Kidney capillary endothelial cell (primary cell): ENCODE results near the gene PRXL2B.

Source experiments
- DNase-seq: peaks from one replicate; pipeline ENCODE4 v3.0.0-alpha.2; 2018; ENCODE audit warnings: low spot score

PRXL2B gene

DNA sequence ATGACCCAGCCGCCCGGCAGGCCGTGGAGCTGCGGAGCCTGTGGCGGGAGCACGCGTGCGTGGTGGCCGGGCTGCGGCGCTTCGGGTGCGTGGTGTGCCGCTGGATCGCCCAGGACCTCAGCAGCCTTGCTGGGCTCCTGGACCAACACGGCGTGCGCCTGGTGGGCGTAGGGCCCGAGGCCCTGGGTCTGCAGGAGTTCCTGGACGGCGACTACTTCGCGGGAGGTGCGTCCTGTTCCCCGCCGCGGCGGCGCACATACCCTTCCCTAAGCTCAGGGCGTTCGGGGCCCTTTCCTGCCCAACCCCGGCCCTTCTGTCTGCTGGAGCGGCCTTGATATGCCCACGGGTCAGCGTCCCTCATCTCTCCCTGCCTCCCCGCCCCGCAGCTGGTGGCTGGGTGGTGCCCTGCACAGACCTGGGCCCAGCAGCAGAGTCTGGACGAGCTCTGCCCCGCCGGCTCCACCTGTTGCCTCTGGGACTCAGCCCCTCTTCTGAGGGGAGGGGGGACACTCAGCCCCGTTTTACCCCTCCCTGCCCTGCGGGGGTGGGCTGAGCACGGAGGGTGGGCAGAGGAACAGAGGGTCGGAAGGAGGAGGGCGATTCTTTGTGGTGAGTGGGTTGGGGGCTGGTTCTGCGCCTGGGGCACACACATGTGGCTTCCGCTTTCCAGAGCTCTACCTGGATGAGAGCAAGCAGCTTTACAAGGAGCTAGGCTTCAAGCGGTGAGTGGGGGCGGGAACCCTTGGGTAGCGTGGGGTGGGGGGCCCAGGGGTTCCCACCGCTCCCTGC is 688 bp downstream of the PRXL2B start:
- DNase-seq: peak; percentile 20

DNA sequence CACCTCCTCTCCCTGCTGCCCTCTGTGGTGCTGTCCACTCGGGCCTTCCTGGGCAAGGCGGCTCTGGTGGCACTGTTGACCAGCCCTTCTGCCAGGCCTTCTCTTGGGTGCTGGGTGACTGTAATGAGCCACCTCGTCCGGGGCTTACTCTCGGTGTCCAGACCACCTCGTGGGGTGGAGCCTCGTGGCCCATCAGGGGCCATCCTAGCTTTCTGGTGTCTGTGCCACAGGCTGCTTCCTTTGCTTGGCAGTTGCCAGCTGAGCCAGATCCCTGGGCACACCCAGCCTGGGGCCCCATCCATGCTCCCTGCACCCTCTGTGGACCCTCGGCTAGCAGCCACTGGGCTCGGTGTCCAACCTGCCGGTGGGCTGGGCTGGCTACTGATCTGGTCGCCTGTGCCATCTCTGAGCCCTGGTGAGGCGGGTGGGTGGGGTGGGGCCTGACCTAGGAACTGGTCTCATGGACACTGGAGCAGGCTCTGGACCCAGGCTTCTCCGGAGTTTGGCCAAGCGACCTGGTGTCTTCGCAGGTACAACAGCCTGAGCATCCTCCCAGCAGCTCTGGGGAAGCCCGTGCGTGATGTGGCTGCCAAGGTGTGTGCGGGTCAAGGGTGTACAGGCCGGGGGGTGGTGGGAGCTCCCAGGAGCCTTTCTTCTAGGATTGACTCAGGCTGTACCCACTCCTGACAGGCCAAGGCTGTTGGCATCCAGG is 1.4 kb downstream of the PRXL2B start:
- DNase-seq: no peak

DNA sequence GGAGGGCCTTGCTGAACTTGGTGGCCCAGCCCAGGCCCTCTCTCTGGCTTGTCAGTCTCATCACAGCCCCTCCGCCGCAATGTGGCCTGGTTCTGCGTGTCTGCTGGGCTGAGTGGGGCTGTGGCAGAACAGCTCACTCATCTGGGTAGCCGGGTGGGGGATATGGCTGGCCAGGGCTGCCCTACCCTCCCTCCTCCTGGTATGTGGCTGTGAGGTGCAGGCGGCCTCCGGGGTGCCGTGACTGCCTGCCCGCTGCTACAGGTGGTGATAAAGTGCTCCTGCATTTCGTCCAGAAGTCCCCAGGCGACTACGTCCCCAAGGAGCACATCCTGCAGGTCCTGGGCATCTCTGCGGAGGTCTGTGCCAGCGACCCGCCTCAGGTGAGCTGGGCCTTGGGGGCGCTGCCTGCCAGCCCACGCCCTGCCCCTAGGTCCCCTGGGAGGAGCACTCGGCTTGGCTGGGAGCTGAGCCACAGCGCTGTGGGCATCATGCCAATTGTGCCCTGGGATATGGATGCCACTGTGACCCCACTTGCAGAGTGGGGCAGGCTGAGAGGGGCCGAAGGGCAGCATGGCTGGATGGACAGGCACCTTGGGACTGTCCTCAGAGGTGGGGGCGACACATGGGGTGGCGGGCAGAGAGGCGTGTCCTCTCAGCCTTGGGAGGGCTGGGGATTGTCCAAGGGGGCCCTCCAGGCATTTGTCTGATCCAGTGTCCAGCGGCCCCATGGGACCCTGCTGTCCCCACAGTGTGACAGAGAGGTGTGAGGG is 2.3 kb downstream of the PRXL2B start:
- no peak for DNase-seq

DNA sequence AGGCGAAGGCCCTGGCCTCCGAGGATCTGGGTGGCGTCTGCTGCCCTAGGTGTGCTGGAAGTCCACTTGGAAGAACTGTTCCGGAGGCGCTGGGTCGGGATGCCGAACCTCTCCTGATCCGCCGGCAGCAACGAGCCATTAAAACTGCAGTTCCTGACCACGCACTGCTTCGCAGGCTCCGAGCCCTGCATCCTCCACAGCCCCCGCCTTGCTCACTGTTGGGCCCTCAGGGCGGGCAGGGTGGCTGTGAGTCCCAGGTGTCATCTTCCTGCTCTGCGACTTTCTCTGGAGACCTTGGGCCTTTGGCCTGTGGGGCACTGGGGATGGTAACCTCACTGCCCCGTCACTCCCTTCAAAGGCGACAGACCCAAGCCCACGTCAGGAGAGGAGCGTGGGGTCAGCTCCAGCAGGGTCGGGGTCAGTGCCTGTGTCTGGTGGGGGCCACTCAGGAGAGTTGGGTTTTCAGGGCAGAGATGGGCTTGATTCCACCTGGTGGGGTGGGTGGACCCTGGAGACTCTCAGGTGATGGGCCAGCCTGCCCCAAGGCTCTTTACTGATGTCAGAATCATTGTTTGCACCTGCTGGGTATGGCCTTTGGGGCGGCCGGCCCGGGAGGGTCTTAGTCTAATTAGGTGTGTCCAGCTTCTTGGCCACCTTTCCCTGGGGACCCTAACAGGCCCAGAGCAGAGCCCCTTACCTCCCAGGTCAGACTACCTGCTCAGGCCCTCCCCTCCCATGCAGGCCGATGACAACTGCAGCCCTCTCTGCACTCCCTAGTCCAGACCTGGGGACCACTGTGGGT is 3.1 kb downstream of the PRXL2B start:
- DNase-seq: no peak

DNA sequence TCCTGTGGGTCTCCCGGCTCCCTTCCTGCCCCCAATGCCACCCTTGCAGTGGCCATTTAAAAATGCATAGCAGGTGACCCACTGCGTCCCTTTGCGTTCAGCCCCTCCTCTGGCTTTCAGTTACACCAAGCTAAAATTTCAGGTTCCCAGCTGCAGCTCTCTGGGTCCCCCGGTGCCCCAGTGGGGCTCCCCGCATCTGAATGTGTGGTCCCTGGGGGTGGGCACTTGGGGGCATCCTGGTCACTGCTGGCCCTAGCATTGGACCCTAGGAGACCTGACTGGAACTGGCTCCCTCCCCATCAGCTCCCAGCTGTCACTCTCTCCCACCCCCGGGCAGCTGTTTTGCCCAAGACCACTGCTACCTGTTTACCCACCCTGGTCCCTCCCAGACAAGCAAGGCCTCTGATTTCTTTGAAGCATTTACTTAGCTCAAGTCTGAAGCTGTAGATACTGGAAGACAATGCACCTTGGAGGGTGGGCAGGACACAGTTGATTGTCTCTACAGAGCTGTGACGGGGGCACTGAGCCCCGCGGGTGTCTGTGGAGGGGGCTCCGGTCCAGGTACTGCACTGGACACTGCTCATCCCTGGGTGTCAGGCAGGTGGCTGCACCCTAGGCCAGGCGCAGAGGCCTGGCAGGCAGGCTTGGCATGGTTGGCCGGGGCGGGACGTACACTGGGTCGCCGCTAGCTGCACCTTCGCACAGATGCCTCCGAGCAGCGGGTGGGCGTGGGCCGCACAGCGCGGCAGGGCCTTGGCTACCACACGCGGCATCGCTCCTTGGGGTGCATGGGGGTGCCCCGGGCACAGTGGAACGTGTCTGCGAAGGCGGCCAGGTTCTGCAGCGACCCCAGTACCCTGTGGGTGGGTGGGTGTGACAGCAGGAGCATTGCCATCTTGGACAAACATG is 3.9 kb downstream of the PRXL2B start:
- DNase-seq: no peak

DNA sequence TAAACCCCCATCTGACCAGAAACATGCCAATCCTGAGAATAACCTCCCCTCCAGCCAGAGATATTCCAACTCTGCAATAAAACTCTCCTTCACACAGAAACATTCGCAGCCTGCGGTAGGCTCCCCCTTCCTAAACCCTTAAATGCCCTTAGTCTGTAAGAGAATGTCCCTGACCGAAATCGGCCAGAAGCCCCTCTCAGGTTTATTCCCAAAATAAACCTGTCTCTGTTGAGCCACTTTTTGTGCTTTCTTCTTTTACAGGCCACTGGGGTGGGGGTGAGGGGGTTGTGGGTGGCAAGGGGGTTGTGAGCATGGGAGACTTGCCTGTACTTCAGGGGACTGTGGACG is 4.6 kb downstream of the PRXL2B start:
- no peak for DNase-seq

DNA sequence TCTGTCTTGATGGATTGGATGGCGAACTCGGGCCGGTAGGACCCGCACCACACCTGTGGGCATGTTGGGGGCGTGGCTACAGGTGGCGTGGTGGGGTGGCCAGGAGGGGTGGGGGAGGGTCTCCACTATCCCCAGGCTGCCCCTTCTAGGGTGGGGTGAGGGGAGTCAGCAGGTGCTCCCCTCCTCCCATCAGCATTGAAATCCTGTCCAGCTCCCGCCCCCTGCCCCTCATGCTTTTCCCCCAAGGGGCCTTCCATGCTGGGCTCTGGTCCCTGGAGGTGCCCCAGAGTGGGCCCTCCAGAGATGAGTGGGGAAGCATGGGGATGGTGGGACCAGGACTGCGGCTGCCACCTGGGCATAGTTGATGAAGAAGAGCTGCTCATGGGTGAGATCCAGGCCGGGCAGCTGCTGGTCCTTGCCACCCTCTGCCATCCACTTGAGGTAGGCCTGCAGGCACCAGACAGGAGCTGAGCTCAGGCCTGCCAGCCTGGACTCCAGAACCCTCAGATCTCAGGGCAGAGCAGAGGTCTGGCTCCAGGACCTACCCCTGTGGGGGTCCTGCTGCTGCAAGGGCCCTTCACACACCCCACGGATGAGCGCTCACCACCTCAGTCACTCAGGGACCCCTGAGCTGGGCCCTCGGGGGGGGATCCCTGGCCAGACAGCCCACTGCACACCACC is 5.1 kb downstream of the PRXL2B start:
- no peak for DNase-seq

DNA sequence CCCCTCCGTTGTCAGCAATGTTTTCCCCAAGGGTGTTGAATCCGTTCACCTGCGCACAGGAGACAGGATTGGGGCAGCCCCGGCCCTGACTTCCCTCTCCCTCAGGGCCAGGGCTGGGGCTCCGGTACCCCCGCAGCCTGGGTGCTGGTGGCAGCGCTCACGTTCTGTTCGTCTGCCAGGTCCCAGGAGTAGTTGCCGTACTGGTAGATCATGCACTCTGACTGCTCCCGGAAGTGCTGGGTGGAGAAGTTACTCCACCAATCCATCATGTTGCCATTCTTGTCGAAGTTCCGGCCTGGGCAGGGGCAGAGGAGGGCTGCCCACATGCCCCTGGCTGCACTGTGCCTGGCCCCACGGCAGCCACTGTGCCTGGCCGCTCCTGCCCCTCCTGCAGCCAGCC is 6.1 kb downstream of the PRXL2B start:
- DNase-seq: no peak

DNA sequence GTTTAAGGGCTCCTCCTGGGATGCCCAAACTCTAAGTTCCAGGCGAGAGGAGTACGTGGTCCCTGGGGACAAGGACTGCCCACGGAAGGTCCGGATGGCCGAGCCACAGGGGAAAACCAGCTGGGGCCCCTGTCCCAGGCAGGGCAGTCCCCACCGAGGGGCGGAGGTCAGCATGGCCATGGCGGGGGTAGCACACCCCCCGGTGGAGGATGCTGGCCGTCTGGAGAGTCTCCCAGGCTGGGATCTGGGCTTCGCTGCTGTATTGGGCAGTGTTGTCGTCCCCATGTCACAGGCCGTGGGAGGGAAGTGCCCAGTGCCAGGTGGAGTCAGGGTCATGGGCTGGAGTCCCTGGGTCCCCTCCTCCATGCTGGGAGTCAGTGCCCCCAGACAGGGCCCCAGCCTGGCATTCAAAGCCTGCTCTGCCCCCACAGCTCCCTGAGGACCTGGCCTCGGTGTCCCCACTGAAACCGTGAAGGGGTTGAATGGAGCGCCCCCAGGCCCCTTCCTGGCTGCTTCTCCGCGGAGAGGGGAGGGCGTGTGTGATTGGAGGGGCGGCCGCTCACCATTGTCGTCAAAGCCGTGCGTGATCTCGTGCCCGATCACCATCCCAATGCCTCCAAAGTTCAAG is 6.8 kb downstream of the PRXL2B start:
- no peak for DNase-seq

DNA sequence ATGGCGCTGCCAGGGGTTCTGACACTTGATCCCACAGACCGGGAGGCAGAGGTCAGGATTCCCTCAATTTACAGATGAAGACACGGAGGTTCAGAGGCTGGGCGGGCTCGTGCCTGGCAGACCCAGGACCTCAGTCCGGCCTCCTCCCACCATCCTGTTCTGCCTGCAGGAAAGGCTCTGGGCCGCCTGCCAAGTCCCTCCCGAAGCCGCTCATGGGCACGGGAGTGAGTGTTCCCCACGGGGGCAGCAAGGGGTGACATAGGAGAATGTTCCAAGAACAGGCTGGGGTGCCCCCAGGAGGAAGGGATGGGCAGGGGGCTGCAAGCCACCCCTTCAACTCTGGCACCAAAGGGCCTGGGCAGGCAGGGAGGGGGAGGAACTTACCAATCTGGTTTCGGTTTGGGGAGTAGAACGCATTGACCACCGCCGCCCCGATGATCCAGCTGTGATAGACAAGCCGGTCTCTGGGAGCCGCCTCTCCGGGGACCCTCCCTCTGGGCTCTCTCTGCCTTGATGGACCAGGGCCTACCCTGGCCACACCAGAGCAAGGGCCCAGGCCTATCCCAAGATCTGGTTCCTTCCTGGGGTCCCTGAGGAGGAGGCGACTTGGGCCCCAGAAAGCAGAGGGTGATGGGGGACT is 7.5 kb downstream of the PRXL2B start:
- peak; percentile 33 for DNase-seq

DNA sequence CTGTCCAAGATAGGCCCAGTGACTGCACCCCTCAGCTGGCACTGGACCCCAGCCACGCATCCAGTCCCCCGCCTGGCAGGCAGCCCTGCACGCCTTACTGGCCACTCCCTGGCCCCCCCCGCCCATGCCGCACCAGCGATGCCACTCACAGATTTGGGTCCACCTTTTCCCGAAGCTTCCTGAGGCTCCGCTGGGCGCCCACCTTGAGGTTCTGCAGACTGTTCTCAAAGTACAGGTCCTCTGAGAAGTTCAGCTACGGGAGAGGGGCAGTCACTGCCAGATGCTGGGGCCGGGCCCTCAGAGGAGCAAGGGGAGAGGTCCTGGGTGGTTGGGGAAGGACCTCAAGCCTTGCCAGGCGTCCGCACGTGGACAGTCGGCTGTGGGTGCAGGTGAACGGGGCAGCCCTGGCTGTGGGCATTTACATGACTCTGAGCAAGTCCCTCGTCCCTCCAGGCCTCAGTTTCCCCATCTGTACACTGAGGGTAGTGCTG is 8.1 kb downstream of the PRXL2B start:
- no peak for DNase-seq

DNA sequence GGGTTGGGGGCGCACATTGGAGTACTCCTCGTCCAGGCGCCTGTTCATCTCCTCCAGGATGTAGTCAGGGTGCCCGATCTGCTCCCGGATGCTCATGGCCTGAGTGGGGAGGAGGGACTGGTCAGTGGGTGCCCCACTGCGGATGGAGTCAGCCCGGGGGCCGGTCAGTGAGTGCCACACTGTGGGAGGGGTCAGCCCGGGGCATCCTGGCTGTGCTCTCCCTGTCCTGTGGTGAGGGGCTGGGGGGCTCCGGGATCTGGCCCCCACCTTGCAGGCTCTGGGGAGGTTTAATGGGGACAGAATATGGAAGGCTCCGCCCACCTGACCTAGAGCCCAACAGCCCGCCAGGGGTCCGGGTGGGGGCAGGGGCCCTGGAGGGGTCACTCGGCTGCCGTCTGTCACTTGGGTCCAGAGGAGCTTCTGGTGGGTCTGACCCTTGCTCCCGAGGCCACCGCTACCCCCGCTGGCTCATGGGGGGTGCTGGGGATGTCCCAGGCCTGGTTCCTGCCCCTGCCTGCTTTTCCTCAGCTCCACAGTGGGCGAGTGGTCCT is 8.8 kb downstream of the PRXL2B start:
- no peak for DNase-seq

DNA sequence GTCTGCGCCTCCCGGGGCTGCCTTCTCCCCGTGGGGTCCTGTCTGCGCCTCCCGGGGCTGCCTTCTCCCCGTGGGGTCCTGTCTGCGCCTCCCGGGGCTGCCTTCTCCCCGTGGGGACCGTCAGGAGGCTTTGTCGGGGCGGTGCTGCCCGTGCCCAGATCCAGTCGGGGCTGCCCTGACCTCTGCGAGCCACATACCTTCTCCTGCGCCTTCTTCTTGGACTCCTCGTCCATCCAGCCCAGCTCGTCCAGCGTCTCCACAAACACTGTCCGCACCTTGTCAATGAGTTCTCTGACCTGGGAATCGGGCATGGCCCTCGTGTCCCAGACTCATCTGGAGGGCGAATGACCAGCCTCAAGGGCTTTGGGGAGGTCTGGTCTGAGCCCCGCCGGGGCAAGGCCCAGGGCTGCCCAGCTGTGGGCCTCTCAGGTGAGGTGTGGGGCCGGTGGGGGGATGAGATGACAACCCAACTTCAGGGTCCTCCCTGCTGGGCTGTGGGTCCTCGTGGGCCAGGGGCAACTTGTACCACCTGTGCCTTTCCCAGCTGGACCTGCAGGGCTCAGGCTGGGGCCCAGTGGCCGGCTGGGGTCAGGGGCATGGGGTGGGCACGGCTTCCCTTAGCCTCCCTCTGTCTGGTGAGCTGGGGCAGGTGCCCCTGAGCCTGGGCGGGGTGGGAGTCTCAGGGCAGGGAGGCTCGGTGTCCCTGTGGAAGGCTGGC is 9.4 kb downstream of the PRXL2B start:
- no peak for DNase-seq

DNA sequence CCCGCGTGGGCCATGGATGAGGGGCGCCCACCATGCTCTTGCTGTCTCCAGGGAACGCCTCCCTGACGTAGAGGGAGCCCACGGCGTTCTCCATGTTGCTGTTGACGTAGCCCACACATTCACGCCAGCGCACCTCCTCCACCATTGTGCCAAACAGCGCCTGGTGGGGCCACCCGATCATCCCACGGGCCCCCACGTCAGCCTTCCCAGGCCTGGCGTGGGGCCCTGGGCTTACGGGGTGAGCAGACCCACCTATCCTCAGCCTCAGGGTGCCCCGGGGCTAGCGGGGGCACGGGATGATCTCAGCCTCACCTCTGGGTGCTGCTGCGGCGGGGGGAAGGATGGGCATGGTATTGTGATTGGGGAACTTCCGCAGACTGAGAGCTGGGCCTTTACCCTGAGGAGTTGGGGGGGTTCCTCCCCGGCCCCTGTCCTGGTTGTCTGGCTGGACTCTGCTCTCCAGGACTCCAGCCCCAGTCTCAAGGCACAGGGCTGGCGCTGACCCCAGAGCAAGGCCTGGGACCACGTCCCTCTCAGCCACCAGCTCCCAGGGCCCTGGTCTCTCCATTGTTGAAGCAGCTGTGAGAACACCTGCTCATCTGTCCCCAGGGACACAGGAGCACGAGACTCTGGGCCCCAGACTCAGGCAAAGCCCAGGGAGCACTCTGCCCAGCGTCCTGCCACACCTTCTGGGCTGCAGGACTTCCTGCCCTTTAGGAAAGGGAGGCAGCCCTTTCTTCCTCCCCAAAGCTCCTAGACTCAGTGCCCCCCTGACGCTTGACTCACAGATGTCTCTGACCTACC is 10.2 kb downstream of the PRXL2B start:
- no peak for DNase-seq

DNA sequence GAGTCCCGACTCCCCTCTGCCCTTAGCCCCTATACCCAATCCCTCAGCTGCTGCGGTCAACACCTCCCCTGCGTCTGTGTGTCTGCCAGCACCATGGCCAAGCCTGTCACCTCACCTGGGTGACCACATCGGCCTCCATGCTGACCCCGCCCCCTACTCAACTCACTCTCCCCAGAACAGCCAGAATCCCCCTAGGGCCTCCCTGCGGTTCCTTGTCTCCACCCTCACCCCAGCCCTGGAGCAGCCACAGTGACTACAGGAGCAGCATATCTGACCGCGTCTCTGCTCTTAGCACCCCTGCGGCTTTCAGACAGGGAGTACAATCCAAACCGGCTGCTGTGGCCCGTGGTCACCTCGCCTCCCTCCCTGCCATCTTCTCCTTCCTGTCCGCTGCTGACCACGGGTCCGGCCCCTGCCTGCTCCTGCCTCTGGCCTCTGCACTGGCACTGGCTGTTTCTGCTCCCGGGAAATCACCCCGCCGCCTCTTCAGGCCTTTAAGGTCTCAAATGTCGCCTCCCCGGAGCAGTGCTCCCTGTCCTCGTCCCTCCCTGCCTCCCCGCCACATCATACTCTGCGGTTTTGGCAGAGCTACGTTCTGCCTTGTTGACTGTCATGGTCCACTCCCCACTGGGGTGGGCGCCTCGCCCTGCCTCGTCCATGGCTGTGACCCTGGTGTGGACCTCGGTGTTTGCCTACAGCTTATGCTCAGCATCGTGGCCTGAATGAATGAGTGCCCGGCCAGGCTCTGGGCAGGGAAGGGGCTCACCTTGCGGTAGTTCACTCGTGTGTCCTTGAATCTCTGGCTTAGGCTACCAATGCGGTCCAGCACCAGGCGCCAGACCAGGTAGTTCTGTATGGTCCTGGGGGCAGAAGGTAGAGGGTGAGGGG is 11.1 kb downstream of the PRXL2B start:
- no peak for DNase-seq

DNA sequence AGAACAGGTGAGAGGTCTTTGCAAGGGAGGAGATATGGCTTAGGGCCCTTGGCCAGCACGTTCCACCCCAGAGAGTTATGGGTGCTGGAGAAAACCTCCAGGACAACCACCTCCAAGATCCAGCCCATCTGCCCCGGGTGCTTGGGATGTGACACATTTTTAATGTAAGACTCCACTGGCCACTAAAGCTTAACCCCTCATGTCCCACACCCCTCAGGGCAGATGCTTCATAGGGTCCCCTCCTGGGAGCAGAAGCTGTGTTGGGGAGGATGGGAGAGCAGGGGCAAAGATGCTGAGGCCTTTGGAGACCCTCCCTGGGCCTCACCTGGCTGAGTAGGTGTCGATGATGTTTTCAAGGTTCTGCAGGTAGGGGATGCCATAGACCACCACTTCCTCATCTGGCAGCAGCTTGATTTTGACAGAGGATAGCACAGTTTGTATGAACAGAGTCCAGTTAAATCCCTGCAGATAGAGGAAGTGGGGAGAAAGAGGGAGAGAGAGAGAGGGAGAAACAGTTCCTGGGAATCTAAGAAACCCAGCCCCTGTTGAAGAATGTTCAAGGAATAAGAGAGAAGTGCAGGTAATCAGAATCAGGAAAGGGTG is 11.9 kb downstream of the PRXL2B start:
- no peak for DNase-seq
